Karpas-422 (cell line): ENCODE measurements around the gene DIAPH1. TPM values are rescaled to one million over a fixed set of nuclear protein-coding genes. Genes with fewer than 3 reads are reported as not detected.
A peak's percentile ranks its signal among the peaks of the same experiment; 100 is the strongest.
"Not testable (repeated sequence)": the region's sequence is repeated elsewhere in the genome, so short reads cannot be mapped to it uniquely, and the experiment has no call there.

Experiments used
- DNase-seq: peaks from one replicate; pipeline ENCODE4 v3.0.0-alpha.2; 2015
- H2AFZ ChIP-seq: fragments of 200-600 bp; sonication (generic); 2 replicates; pipeline ENCODE4 v1.6.1; 2014; ENCODE audit warnings: antibody characterized with exemption, low read length, mixed read lengths
- H3K27ac ChIP-seq: fragments of 200-600 bp; sonication (generic); 2 replicates; pipeline ENCODE4 v1.5.1; 2014; ENCODE audit warnings: mild to moderate bottlenecking, low read length, moderate library complexity
- H3K27me3 ChIP-seq: fragments of 200-600 bp; sonication (generic); 2 replicates; pipeline ENCODE4 v1.6.1; 2014; ENCODE audit warnings: low read length, mixed read lengths
- H3K36me3 ChIP-seq: fragments of 200-600 bp; sonication (generic); 2 replicates; pipeline ENCODE4 v1.6.1; 2014; ENCODE audit warnings: low read length, mixed read lengths; ENCODE audit not compliant: insufficient read depth
- H3K4me1 ChIP-seq: fragments of 200-600 bp; sonication (generic); 2 replicates; pipeline ENCODE4 v1.6.1; 2014; ENCODE audit warnings: mild to moderate bottlenecking, low read length, mixed read lengths
- H3K4me2 ChIP-seq: fragments of 200-600 bp; sonication (generic); 2 replicates; pipeline ENCODE4 v1.6.1; 2014; ENCODE audit warnings: low read length, low read depth, mild to moderate bottlenecking; ENCODE audit not compliant: poor library complexity, severe bottlenecking
- H3K4me3 ChIP-seq: fragments of 200-600 bp; sonication (generic); 2 replicates; pipeline ENCODE4 v1.5.1; 2014; ENCODE audit warnings: mild to moderate bottlenecking, antibody characterized with exemption, low read length, mixed read lengths
- H3K79me2 ChIP-seq: fragments of 200-600 bp; sonication (generic); 2 replicates; pipeline ENCODE4 v1.6.1; 2014; ENCODE audit warnings: mild to moderate bottlenecking, low read length, mixed read lengths
- H3K9ac ChIP-seq: fragments of 200-600 bp; sonication (generic); 2 replicates; pipeline ENCODE4 v1.6.0; 2014; ENCODE audit warnings: low read length
- H3K9me2 ChIP-seq: fragments of 200-600 bp; sonication (generic), shearing (Covaris generic); replicated peaks from 2 replicates; pipeline ENCODE4 v1.6.0; 2014; ENCODE audit warnings: mild to moderate bottlenecking, low read length, moderate library complexity; ENCODE audit not compliant: insufficient read depth
- H3K9me3 ChIP-seq: fragments of 300-700, 200-600 bp; sonication (generic); 2 replicates; pipeline ENCODE4 v1.6.1; 2014; ENCODE audit warnings: low read length, mixed read lengths
- H4K20me1 ChIP-seq: fragments of 200-600 bp; sonication (generic); 2 replicates; pipeline ENCODE4 v1.6.1; 2014; ENCODE audit warnings: mild to moderate bottlenecking, antibody characterized with exemption, low read length, low read depth; ENCODE audit not compliant: insufficient read depth
- total RNA-seq: library from RNA; depleted of rRNA; stranded (reverse); fragments of >200 nt; shearing (Covaris generic); gene quantifications from 2 replicates; pipeline ENCODE4 v1.2.3, GENCODE V29; 2014; ENCODE audit warnings: low replicate concordance

Gene DIAPH1
- total RNA-seq, 1 experiment from 2014 or later, result 181 TPM

DNA sequence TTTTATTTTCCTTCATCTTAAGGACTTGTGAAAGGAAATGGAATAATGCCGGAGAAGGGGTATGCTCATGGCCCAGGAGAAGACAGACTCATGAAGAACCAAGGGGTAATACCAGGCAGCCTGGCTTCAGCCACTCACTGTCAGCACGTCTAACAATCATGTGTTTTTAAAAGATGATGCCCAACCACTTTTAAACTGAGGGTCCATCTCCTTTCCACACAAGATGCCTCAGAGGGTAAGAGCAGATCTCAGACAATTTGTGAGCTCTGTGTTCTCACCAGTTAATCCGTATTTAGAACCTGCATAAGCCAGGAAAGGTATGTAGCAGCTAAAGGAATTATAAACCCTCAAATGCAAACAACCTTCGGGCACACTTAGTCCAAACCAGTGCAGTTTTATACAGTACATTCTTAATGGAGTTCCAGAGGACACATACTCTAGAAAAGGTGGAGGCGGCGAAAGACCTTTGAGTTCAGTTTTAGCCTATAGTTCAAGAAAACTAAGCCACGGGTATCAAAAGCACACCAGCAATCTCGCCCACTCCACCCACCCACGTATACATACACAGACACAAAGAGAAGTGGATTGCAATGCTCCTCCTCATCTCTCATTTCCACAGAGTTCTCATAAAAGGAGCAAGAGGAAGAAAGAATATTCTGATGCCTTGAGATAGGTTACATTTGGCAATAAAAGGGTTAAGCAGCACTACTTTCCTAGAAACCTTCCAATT lies 2.6 kb downstream of the DIAPH1 start:
- Histone ChIP-seq H3K79me2 (peaks cover 71% of the 10 kb centered on the region), H3K36me3 (peaks cover 32% of the 10 kb centered on the region; the same call in 1 of the 2 replicates), H3K9me3 (no peaks in the 10 kb centered on the region), H2AFZ (no peak overlapping the region), H3K27ac (peak overlapping the region; percentile 76), H4K20me1 (peaks cover 3% of the 10 kb centered on the region; the same call in 1 of the 2 replicates), H3K9me2 (no peaks in the 10 kb centered on the region), H3K4me1 (peaks cover 58% of the 10 kb centered on the region), H3K4me3 (peak overlapping the region; percentile 71), H3K27me3 (no peaks in the 10 kb centered on the region), H3K4me2 (peak overlapping the region; percentile 87), H3K9ac (peak overlapping the region; percentile 84)
- DNase-seq, result peak; percentile 46

DNA sequence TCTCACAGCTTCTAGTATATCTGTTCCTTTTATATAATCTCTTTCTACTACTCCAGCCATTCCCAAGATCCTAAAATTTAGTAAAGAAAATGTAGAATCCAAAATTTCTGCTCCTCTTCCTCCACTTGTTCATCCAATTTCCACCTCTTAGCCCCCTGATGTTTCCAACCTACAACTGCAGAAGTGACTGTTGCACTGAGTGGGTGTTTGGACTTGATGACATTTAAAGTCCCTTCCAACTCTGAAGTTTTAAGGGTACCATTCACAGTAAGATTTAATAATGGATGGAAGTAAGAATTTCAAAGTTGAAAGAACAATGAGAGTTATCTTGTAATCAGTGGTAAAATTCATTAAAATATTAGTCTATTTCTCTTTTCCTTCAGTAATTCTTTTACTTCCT lies 5.5 kb downstream of the DIAPH1 start:
- no peaks in the 10 kb centered on the region for H3K27me3 ChIP-seq
- peaks cover 93% of the 10 kb centered on the region for H3K79me2 ChIP-seq
- H3K27ac ChIP-seq, result peak overlapping the region; percentile 83
- no peak overlapping the region for H2AFZ ChIP-seq
- H4K20me1 ChIP-seq, result peaks cover 3% of the 10 kb centered on the region; the same call in 1 of the 2 replicates
- DNase-seq, result no peak
- H3K9me3 ChIP-seq, result no peaks in the 10 kb centered on the region
- H3K4me1 ChIP-seq, result peaks cover 69% of the 10 kb centered on the region
- H3K4me2 ChIP-seq, result peak overlapping the region; percentile 78
- H3K9ac ChIP-seq, result no peak overlapping the region
- H3K4me3 ChIP-seq, result peak overlapping the region; percentile 34; the same call in 1 of the 2 replicates
- no peaks in the 10 kb centered on the region for H3K9me2 ChIP-seq
- peaks cover 27% of the 10 kb centered on the region for H3K36me3 ChIP-seq

DNA sequence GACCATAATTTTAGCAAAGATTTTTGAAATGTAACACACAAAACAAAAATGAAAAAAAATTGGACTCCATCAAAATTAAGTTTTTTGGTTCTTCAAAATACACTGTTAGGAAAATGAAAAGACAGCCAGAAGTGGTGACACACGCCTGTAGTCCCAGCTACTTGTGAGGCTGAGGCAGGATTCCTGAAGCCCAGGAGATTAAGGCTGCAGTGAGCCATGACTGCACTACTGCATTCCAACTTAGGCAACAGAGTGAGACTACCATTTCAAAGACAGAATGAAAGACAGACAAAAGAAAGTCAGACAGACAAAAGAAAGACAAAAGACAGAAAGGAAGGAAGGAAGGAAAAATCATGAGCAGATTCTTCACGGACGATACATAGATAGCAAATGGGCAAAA lies 7.5 kb downstream of the DIAPH1 start:
- no peaks in the 10 kb centered on the region for H3K9me3 ChIP-seq
- no peaks in the 10 kb centered on the region for H3K27me3 ChIP-seq
- H3K27ac ChIP-seq, result peak overlapping the region; percentile 27; the same call in 1 of the 2 replicates
- no peak overlapping the region for H2AFZ ChIP-seq
- no peaks in the 10 kb centered on the region for H3K9me2 ChIP-seq
- no peak for DNase-seq
- no peak overlapping the region for H3K4me3 ChIP-seq
- H3K4me2 ChIP-seq, result no peak overlapping the region
- H3K4me1 ChIP-seq, result peaks cover 74% of the 10 kb centered on the region
- H4K20me1 ChIP-seq, result no peaks in the 10 kb centered on the region
- peaks cover 93% of the 10 kb centered on the region for H3K79me2 ChIP-seq
- no peak overlapping the region for H3K9ac ChIP-seq
- H3K36me3 ChIP-seq, result peaks cover 27% of the 10 kb centered on the region

DNA sequence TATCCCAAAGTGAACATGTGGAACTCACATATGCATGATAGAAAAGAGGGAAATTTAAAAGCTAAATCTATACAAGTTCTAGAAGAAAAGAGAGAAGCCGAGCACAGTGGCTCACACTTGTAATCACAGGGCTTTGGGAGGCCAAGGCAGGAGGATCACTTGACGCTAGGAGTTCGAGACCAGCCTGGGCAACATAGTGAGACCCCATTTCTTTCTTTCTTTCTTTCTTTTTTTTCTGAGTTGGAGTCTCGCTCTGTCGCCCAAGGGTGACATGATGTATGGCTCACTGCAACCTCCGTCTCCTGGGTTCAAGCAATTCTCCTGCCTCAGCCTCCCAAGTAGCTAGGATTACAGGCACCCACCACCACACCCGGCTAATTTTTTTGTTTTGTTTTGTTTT lies 8.9 kb downstream of the DIAPH1 start:
- not testable (repeated sequence) for H3K9me2 ChIP-seq, H3K4me3 ChIP-seq, DNase-seq, H3K27me3 ChIP-seq, H2AFZ ChIP-seq, H3K9me3 ChIP-seq, H4K20me1 ChIP-seq, H3K9ac ChIP-seq
- Histone ChIP-seq H3K4me1 (peaks cover 77% of the 10 kb centered on the region), H3K36me3 (peaks cover 22% of the 10 kb centered on the region), H3K4me2 (peak overlapping the region; percentile 26), H3K27ac (peak overlapping the region; percentile 87; the same call in 1 of the 2 replicates), H3K79me2 (peaks cover 97% of the 10 kb centered on the region)

DNA sequence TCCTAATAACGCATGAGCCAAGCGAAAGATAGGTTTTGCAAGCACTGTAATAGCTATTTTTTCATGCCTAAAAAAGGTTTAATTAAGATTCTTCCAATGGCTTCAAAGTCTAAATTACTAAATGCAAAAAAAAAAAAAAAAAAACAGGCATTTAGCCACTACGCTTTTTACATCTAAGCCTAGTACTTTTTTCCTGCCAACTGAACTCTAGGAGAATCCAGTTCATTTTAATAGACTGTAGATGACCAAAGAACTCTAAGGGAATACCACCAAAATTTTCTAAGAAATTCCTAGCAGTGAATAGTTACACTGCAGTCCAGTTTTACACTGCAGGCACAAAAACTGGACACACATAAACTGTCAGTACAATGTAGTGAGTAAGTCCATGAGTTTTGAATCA lies 9.8 kb downstream of the DIAPH1 start:
- no peaks in the 10 kb centered on the region for H3K27me3 ChIP-seq
- no peak overlapping the region for H3K9ac ChIP-seq
- H3K9me3 ChIP-seq, result no peaks in the 10 kb centered on the region
- peaks cover 97% of the 10 kb centered on the region for H3K79me2 ChIP-seq
- H3K4me1 ChIP-seq, result peaks cover 77% of the 10 kb centered on the region
- no peak for DNase-seq
- H3K36me3 ChIP-seq, result peaks cover 22% of the 10 kb centered on the region
- H3K4me3 ChIP-seq, result no peak overlapping the region
- peak overlapping the region; percentile 87 for H3K27ac ChIP-seq
- no peak overlapping the region for H2AFZ ChIP-seq
- H4K20me1 ChIP-seq, result no peaks in the 10 kb centered on the region
- no peaks in the 10 kb centered on the region for H3K9me2 ChIP-seq
- H3K4me2 ChIP-seq, result peak overlapping the region; percentile 26

DNA sequence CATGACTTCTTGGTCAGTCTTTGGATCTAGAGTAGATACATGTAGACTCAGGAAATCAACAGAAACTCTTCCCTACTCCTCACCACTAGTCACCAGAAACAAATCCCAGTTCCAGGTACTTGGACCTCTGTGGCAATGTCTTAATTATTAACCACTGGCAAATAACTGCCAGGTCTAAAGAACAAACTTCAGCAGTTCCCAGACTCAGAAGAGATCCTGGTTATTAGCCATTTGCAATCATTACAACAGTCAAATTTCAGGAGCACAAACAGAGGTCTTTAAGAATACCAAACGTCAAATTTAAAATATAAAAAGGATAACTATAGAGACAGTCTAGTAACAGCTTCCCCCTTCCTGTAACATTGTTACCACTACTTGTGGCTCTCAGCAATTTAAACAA lies 10.2 kb downstream of the DIAPH1 start:
- peak overlapping the region; percentile 26 for H3K4me2 ChIP-seq
- no peak overlapping the region for H2AFZ ChIP-seq
- H4K20me1 ChIP-seq, result no peaks in the 10 kb centered on the region
- no peak overlapping the region for H3K4me3 ChIP-seq
- H3K9me3 ChIP-seq, result no peaks in the 10 kb centered on the region
- no peak overlapping the region for H3K9ac ChIP-seq
- no peak for DNase-seq
- peaks cover 20% of the 10 kb centered on the region for H3K36me3 ChIP-seq
- peaks cover 77% of the 10 kb centered on the region for H3K4me1 ChIP-seq
- H3K27me3 ChIP-seq, result no peaks in the 10 kb centered on the region
- H3K9me2 ChIP-seq, result no peaks in the 10 kb centered on the region
- peaks cover 97% of the 10 kb centered on the region for H3K79me2 ChIP-seq
- peak overlapping the region; percentile 87 for H3K27ac ChIP-seq

DNA sequence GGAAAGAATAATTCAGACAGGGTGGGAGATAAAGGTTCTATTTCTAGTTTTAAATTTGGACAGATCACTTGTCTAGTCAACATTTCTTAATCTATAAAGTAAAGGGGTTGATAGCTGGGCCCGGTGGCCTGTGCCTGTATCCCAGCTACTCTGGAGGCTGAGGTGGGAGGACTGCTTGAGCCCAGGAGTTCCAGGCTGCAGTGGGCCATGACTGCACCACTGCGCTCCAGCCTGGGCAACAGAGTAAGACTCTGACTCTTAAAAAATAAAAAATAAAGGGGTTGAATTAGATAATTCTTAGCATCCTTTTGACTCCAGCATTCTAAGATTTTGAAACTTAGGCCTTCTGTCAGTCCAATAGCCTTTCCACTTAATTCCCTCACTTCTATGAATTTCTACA lies 10.8 kb downstream of the DIAPH1 start:
- Histone ChIP-seq H3K36me3 (peaks cover 15% of the 10 kb centered on the region), H3K4me3 (no peak overlapping the region), H3K9me2 (no peaks in the 10 kb centered on the region), H3K4me1 (peaks cover 77% of the 10 kb centered on the region), H3K9me3 (no peaks in the 10 kb centered on the region), H3K4me2 (peak overlapping the region; percentile 26), H3K27ac (peak overlapping the region; percentile 87), H3K79me2 (peaks cover 97% of the 10 kb centered on the region), H2AFZ (no peak overlapping the region), H3K27me3 (no peaks in the 10 kb centered on the region), H4K20me1 (no peaks in the 10 kb centered on the region), H3K9ac (no peak overlapping the region)
- no peak for DNase-seq

DNA sequence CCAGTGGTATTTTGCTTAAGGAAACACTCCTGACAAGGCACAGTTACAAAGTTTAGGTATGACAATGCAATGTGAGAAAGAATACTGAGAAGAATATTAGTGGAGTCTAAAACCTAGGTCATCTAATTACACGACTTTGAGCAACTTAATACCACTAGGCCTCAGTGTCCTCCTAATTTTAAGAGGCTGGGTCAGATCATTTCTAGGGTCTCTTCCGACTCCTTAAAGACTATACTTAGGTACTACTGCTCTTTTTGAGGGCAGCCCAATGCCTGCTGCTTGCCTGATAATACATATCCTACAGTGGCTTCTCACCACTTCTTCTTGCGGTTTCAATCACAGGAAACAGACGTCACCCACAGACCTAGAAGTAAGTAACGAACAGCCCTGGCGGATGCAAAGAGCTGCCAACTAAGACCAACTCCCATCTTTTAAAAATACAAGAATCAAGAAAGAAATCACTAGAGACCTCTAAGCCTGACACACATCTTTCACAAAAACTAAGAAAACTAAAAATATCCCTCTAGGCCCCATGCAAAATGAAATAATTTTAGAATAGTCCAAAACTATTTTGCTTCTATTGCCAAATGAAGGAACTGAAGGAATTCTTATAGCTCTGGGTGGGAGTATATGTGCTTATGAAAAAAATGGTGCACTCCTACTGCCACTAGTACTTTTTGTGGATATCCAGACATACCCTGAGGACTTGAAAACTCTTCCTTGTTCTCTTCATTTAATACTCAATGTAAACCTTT lies 13.1 kb downstream of the DIAPH1 start:
- peak overlapping the region; percentile 87 for H3K27ac ChIP-seq
- H3K27me3 ChIP-seq, result no peaks in the 10 kb centered on the region
- H3K9me3 ChIP-seq, result no peaks in the 10 kb centered on the region
- H3K9ac ChIP-seq, result peak overlapping the region; percentile 41
- H3K4me2 ChIP-seq, result peak overlapping the region; percentile 63
- peaks cover 96% of the 10 kb centered on the region for H3K79me2 ChIP-seq
- peak overlapping the region; percentile 37 for H3K4me3 ChIP-seq
- no peak overlapping the region for H2AFZ ChIP-seq
- H3K9me2 ChIP-seq, result no peaks in the 10 kb centered on the region
- H3K4me1 ChIP-seq, result peaks cover 90% of the 10 kb centered on the region
- no peaks in the 10 kb centered on the region for H3K36me3 ChIP-seq
- DNase-seq, result peak; percentile 91
- no peaks in the 10 kb centered on the region for H4K20me1 ChIP-seq
